ENCODE results near the gene ATP6V0C.
A peak's percentile ranks its signal among the peaks of the same experiment; 100 is the strongest.
"Not testable (repeated sequence)": the region's sequence is repeated elsewhere in the genome, so short reads cannot be mapped to it uniquely, and the experiment has no call there.

ATP6V0C gene

DNA sequence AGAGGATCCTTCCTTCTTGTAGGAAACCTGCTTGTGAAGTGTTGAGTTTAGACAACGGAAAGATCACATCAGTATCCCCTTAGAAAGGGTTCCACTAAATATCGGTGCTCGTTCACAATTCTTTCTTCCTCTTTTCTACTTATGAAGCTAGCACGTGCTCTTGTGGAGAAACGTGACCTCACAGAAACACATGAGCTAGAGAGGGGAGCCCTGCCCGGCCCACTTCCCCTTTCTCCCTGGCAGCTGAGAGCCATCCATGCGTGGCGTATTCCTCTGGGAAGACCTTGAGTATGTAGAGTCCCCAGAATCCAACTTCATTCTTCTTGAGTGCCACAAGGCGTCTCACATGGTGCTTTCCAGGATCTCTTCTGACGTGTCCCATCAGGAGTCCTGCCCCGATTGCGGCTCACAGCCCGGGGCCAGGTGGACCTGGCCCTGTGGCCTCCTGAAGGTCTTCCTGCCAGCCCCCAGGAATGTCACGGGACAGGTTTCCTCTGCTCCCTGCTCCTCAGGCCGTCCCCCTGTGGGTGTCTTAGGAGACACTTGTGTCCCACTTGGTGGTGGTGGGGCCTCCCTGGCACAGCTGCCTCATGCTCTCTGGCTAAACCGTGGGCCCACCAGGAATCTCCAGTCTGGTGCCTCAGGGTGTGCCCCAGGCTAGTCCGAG is 46.5 kb downstream of the ATP6V0C start:
- not testable (repeated sequence) for DNase-seq

DNA sequence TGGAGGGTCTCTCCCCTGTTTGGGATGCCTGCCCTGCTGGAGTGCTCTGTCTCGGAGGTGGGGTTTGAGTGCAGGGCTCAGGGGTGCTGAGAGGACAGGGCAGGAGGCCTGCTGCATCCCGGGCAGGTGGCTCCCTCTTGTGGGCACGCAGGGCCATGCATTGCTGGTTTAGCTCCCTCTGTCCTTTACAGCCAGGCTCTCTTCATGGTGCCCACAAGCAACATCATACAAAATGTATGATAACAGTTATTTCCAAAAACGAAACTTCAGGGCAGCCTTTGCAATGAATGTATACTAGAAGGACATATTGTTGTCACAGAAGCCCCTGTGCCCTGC is 47.0 kb downstream of the ATP6V0C start:
- peak; percentile 70 to 75 for DNase-seq

DNA sequence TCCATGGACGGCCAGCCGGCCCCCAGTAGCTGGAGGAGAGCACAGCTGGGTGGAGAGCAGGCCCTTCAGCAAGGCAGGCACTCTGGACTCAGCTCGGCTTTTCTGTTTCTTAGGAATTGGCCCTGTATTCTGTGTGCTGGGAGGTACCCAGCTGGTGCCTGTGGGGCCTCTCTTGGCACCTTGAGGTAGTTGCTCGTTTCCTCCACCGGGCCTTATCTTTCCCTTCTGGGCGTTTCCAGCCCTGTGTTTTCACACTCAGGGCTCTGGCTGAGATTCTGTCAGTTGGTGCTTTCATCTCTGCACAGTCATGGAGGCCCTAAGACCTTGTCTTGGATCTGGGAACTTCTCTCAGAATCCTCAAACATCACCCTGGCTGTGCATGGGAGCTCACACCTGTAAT is 53.8 kb downstream of the ATP6V0C start:
- not testable (repeated sequence) for DNase-seq

DNA sequence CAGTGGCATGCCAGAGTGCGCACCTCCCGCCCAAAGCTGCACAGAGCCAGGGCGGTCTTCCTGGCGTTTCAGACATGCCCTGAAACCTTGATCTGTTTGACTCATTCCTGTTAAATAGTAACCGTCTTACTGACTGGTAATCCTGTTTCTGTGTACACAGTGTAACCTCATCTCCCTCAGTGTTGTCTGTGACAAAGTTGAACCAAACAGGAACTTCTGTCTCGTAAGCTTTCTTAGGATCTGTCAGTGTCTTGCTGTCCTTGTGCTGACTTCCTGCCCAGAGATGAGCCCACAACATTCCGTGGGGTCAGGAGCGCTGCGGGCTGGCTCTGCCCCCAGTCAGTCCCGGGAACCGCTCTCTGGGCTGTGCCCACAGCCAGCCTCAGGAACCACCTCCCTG is 54.8 kb downstream of the ATP6V0C start:
- DNase-seq: not testable (repeated sequence)
